NB4 (cell line): Measurements from ENCODE around the gene ESPL1.

Experiments used
- CTCF ChIP-seq: IDR thresholded peaks from one replicate; pipeline ENCODE4 v1.5.1; 2012; ENCODE audit warnings: low read depth, low read length
- MAX ChIP-seq: IDR thresholded peaks from 2 replicates; pipeline ENCODE4 v1.6.1; 2011; ENCODE audit warnings: low read depth, low read length
- POLR2A ChIP-seq: IDR thresholded peaks from 2 replicates; pipeline ENCODE4 v1.6.1; 2011; ENCODE audit warnings: mild to moderate bottlenecking; ENCODE audit not compliant: insufficient read length; ENCODE audit errors: extremely low read depth

- TF ChIP-seq POLR2A (no peak), CTCF (no peak), MAX (no peak)
These were observed 66.7 kb downstream of the ESPL1 start for GRCh38 chr12:53334822-53335221.
